Measurements from ENCODE around the gene ADSS1. TPM values are rescaled to one million over a fixed set of nuclear protein-coding genes. Genes with fewer than 3 reads are reported as not detected.
A peak's percentile ranks its signal among the peaks of the same experiment; 100 is the strongest.
"Not testable (repeated sequence)": the region's sequence is repeated elsewhere in the genome, so short reads cannot be mapped to it uniquely, and the experiment has no call there.

ADSS1 gene
- total RNA-seq, 1 donor from 2014 or later, result 215 TPM

GRCh38 chr14:104739546-104740516 is 15.8 kb downstream of the ADSS1 start:
- no peak for ATAC-seq (ENCODE audit: poor library complexity)
- intact Hi-C loops (cut with DNase I), result no loop called here
- DNase-seq, result no peak

GRCh38 chr14:104741108-104741802 is 17.2 kb downstream of the ADSS1 start:
- intact Hi-C loops (cut with DNase I), result no loop called here
- DNase-seq (no peak), ATAC-seq (ENCODE audit: poor library complexity) (no peak)

- DNase-seq (no peak), ATAC-seq (ENCODE audit: poor library complexity) (no peak)
- intact Hi-C loops (cut with DNase I), result no loop called here
These were observed 17.8 kb downstream of the ADSS1 start for GRCh38 chr14:104741803-104742251.

GRCh38 chr14:104742586-104743455 is 18.8 kb downstream of the ADSS1 start:
- intact Hi-C loops (cut with DNase I), result no loop called here
- DNase-seq, result peak; percentile 41
- ATAC-seq (ENCODE audit: poor library complexity), result no peak

GRCh38 chr14:104743461-104744380 is 19.7 kb downstream of the ADSS1 start:
- intact Hi-C loops (cut with DNase I), result no loop called here
- DNase-seq, result no peak
- ATAC-seq (ENCODE audit: poor library complexity), result no peak

- intact Hi-C loops (cut with DNase I), result no loop called here
- ATAC-seq (ENCODE audit: poor library complexity) (no peak), DNase-seq (no peak)
These were observed 20.5 kb downstream of the ADSS1 start for GRCh38 chr14:104744484-104744883.

GRCh38 chr14:104745431-104745830 is 21.4 kb downstream of the ADSS1 start:
- intact Hi-C loops (cut with DNase I), result no loop called here
- no peak for ATAC-seq (ENCODE audit: poor library complexity)

GRCh38 chr14:104746071-104746545 is 22.1 kb downstream of the ADSS1 start:
- no peak for DNase-seq
- intact Hi-C loops (cut with DNase I), result no loop called here
- ATAC-seq (ENCODE audit: poor library complexity), result no peak

More at GRCh38 chr14:104745431-104745830, 21.4 kb downstream of the ADSS1 start:
- DNase-seq, result no peak

- ATAC-seq (ENCODE audit: poor library complexity), result peak; percentile 39
- peak; percentile 71 for DNase-seq
- intact Hi-C loops (cut with DNase I), result no loop called here
These were observed 23.0 kb downstream of the ADSS1 start for GRCh38 chr14:104746934-104747481.

- no peak for ATAC-seq (ENCODE audit: poor library complexity)
- intact Hi-C loops (cut with DNase I), result no loop called here
- DNase-seq, result no peak
These were observed 23.8 kb downstream of the ADSS1 start for GRCh38 chr14:104747876-104748275.

GRCh38 chr14:104749111-104749649 is 25.2 kb downstream of the ADSS1 start:
- ATAC-seq (ENCODE audit: poor library complexity) (no peak), DNase-seq (peak; percentile 56)
- intact Hi-C loops (cut with DNase I), result no loop called here

GRCh38 chr14:104750056-104750752 is 26.2 kb downstream of the ADSS1 start:
- ATAC-seq (ENCODE audit: poor library complexity), result no peak
- intact Hi-C loops (cut with DNase I), result no loop called here
- DNase-seq, result no peak

- ATAC-seq (ENCODE audit: poor library complexity); DNase-seq; intact Hi-C loops (cut with DNase I): not testable (repeated sequence)
These were observed 26.7 kb downstream of the ADSS1 start for GRCh38 chr14:104750753-104751057.

GRCh38 chr14:104751539-104752422 is 27.8 kb downstream of the ADSS1 start:
- ATAC-seq (ENCODE audit: poor library complexity) (no peak), DNase-seq (peak; percentile 56)
- intact Hi-C loops (cut with DNase I), result no loop called here

GRCh38 chr14:104752423-104752734 is 28.4 kb downstream of the ADSS1 start:
- intact Hi-C loops (cut with DNase I), result no loop called here
- no peak for DNase-seq
- no peak for ATAC-seq (ENCODE audit: poor library complexity)

Measured in Right ventricle myocardium superior (tissue), 1 donor.